HEK293 (cell line): ENCODE results near the gene ZNF467.

Experiments used
- CTCF ChIP-seq: fragments of 450-650 bp; formaldehyde crosslinking; IDR thresholded peaks from 2 replicates; pipeline ENCODE4 v1.5.1; 2016; ENCODE audit warnings: missing biosample characterization, missing genetic modification characterization
- YY1 ChIP-seq: fragments of 450-650 bp; formaldehyde crosslinking; IDR thresholded peaks from 2 replicates; pipeline ENCODE4 v1.5.1; 2018; ENCODE audit warnings: missing biosample characterization, missing genetic modification characterization
- ZBTB8A ChIP-seq: fragments of 450-650 bp; formaldehyde crosslinking; IDR thresholded peaks from 2 replicates; pipeline ENCODE4 v1.5.1; 2016; ENCODE audit warnings: missing biosample characterization, missing genetic modification characterization
- ZNF23 ChIP-seq: fragments of 450-650 bp; formaldehyde crosslinking; IDR thresholded peaks from 2 replicates; pipeline ENCODE4 v1.5.1; 2016; ENCODE audit warnings: missing biosample characterization, missing genetic modification characterization, borderline replicate concordance
- ZNF423 ChIP-seq: fragments of 450-650 bp; formaldehyde crosslinking; IDR thresholded peaks from 2 replicates; pipeline ENCODE4 v1.5.1; 2016; ENCODE audit warnings: missing biosample characterization, missing genetic modification characterization
- TF ChIP-seq, protein P1 (sequence below): fragments of 450-650 bp; formaldehyde crosslinking; IDR thresholded peaks from 2 replicates; pipeline ENCODE4 v1.5.1; 2016; ENCODE audit warnings: missing biosample characterization, missing genetic modification characterization
- TF ChIP-seq, protein P2 (sequence below): fragments of 450-650 bp; formaldehyde crosslinking; IDR thresholded peaks from 2 replicates; pipeline ENCODE4 v1.5.1; 2016; ENCODE audit warnings: missing biosample characterization, missing genetic modification characterization

GRCh38 chr7:149732611-149733010 is 40.8 kb downstream of the ZNF467 start:
- TF ChIP-seq CTCF (tag by site-specific recombination) = no peak
- TF ChIP-seq, protein P1, sequence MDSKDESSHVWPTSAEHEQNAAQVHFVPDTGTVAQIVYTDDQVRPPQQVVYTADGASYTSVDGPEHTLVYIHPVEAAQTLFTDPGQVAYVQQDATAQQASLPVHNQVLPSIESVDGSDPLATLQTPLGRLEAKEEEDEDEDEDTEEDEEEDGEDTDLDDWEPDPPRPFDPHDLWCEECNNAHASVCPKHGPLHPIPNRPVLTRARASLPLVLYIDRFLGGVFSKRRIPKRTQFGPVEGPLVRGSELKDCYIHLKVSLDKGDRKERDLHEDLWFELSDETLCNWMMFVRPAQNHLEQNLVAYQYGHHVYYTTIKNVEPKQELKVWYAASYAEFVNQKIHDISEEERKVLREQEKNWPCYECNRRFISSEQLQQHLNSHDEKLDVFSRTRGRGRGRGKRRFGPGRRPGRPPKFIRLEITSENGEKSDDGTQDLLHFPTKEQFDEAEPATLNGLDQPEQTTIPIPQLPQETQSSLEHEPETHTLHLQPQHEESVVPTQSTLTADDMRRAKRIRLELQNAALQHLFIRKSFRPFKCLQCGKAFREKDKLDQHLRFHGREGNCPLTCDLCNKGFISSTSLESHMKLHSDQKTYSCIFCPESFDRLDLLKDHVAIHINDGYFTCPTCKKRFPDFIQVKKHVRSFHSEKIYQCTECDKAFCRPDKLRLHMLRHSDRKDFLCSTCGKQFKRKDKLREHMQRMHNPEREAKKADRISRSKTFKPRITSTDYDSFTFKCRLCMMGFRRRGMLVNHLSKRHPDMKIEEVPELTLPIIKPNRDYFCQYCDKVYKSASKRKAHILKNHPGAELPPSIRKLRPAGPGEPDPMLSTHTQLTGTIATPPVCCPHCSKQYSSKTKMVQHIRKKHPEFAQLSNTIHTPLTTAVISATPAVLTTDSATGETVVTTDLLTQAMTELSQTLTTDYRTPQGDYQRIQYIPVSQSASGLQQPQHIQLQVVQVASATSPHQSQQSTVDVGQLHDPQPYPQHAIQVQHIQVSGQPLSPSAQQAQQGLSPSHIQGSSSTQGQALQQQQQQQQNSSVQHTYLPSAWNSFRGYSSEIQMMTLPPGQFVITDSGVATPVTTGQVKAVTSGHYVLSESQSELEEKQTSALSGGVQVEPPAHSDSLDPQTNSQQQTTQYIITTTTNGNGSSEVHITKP = no peak
- TF ChIP-seq, protein P2, sequence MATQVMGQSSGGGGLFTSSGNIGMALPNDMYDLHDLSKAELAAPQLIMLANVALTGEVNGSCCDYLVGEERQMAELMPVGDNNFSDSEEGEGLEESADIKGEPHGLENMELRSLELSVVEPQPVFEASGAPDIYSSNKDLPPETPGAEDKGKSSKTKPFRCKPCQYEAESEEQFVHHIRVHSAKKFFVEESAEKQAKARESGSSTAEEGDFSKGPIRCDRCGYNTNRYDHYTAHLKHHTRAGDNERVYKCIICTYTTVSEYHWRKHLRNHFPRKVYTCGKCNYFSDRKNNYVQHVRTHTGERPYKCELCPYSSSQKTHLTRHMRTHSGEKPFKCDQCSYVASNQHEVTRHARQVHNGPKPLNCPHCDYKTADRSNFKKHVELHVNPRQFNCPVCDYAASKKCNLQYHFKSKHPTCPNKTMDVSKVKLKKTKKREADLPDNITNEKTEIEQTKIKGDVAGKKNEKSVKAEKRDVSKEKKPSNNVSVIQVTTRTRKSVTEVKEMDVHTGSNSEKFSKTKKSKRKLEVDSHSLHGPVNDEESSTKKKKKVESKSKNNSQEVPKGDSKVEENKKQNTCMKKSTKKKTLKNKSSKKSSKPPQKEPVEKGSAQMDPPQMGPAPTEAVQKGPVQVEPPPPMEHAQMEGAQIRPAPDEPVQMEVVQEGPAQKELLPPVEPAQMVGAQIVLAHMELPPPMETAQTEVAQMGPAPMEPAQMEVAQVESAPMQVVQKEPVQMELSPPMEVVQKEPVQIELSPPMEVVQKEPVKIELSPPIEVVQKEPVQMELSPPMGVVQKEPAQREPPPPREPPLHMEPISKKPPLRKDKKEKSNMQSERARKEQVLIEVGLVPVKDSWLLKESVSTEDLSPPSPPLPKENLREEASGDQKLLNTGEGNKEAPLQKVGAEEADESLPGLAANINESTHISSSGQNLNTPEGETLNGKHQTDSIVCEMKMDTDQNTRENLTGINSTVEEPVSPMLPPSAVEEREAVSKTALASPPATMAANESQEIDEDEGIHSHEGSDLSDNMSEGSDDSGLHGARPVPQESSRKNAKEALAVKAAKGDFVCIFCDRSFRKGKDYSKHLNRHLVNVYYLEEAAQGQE (tag by site-specific recombination) = no peak
- TF ChIP-seq ZNF423 = no peak
- no peak for TF ChIP-seq YY1 (tag by site-specific recombination)
- no peak for TF ChIP-seq ZBTB8A (tag by site-specific recombination)
- TF ChIP-seq ZNF23 (tag by site-specific recombination) = no peak
